HEK293 (cell line): ENCODE results near the gene ATP8A2.
"Not testable (repeated sequence)": the region's sequence is repeated elsewhere in the genome, so short reads cannot be mapped to it uniquely, and the experiment has no call there.

Source experiments
- CTCF ChIA-PET: fragments of 350-600 bp; formaldehyde crosslinking; extraction: SDS; loops from one replicate; lab custom pipeline; 2021; ENCODE audit warnings: antibody characterized with exemption; lab: Yijun Ruan, JAX
- POLR2A ChIA-PET: fragments of 300-600 bp; formaldehyde crosslinking; extraction: SDS; loops from one replicate; lab custom pipeline; 2020; ENCODE audit warnings: antibody characterized with exemption, inconsistent platforms; lab: Yijun Ruan, JAX
- H3K27ac ChIP-seq: fragments of 200-500 bp; sonication (Bioruptor generic); 2 replicates; pipeline ENCODE4 v1.5.1; 2014; ENCODE audit warnings: low read depth, low read length, control low read depth, inconsistent platforms; ENCODE audit errors: extremely low read depth
- H3K36me3 ChIP-seq, 2 experiments: fragments of 200-500 bp in 1 of 2; sonication (Bioruptor generic) in 1 of 2; 1 replicate in 1 of 2; 2 replicates in 1 of 2; pipeline ENCODE4 v1.5.1; 2014 to 2017; ENCODE audit warnings: inconsistent platforms in 2 of 2, low read length in 2 of 2; ENCODE audit not compliant: control insufficient read depth in 2 of 2, insufficient read depth in 1 of 2
- H3K4me1 ChIP-seq: fragments of 200-500 bp; sonication (Bioruptor generic); 2 replicates; pipeline ENCODE4 v1.5.1; 2014; ENCODE audit warnings: mild to moderate bottlenecking, low read length, inconsistent platforms; ENCODE audit not compliant: control insufficient read depth, insufficient read depth
- H3K4me3 ChIP-seq: 2 replicates; pipeline ENCODE4 v1.5.1; 2011; ENCODE audit warnings: low read depth, mild to moderate bottlenecking, control low read depth, low read length, moderate library complexity
- H3K9me3 ChIP-seq: fragments of 200-500 bp; sonication (Bioruptor generic); 2 replicates; pipeline ENCODE4 v1.5.1; 2014; ENCODE audit warnings: low read depth, low read length, inconsistent platforms; ENCODE audit not compliant: control insufficient read depth, insufficient read depth
- EGR2 ChIP-seq: fragments of 450-650 bp; formaldehyde crosslinking; IDR thresholded peaks from 2 replicates; pipeline ENCODE4 v1.5.1; 2016; ENCODE audit warnings: low read depth, missing biosample characterization, missing genetic modification characterization
- ELK4 ChIP-seq: IDR thresholded peaks from 2 replicates; pipeline ENCODE4 v1.6.1; 2011; ENCODE audit warnings: mild to moderate bottlenecking, low read depth, low read length, borderline replicate concordance
- MEIS1 ChIP-seq: sonication (generic); formaldehyde crosslinking; IDR thresholded peaks from 2 replicates; pipeline ENCODE4 v1.8.1; 2022; ENCODE audit warnings: missing genetic modification reagents, mild to moderate bottlenecking, borderline replicate concordance
- PBX3 ChIP-seq: sonication (generic); formaldehyde crosslinking; IDR thresholded peaks from 2 replicates; pipeline ENCODE4 v1.8.1; 2022; ENCODE audit warnings: mild to moderate bottlenecking, moderate library complexity, missing genetic modification reagents
- PRDM6 ChIP-seq: fragments of 450-650 bp; formaldehyde crosslinking; IDR thresholded peaks from 2 replicates; pipeline ENCODE4 v1.5.1; 2017; ENCODE audit warnings: missing biosample characterization, missing genetic modification characterization
- REPIN1 ChIP-seq: fragments of 450-650 bp; formaldehyde crosslinking; IDR thresholded peaks from 2 replicates; pipeline ENCODE4 v1.5.1; 2017; ENCODE audit warnings: missing biosample characterization, missing genetic modification characterization, low read depth
- ZEB2 ChIP-seq: fragments of 450-650 bp; formaldehyde crosslinking; IDR thresholded peaks from 2 replicates; pipeline ENCODE4 v1.5.1; 2016; ENCODE audit warnings: missing biosample characterization, missing genetic modification characterization
- ZNF146 ChIP-seq: fragments of 450-650 bp; formaldehyde crosslinking; IDR thresholded peaks from 2 replicates; pipeline ENCODE4 v1.5.1; 2016; ENCODE audit warnings: missing biosample characterization, missing genetic modification characterization
- ZNF416 ChIP-seq: fragments of 450-650 bp; formaldehyde crosslinking; IDR thresholded peaks from 2 replicates; pipeline ENCODE4 v1.5.1; 2016; ENCODE audit warnings: missing biosample characterization, missing genetic modification characterization
- ZNF626 ChIP-seq: fragments of 450-650 bp; sonication (Bioruptor Pico); formaldehyde crosslinking; IDR thresholded peaks from 2 replicates; pipeline ENCODE4 v1.5.1; 2018; ENCODE audit warnings: missing biosample characterization, missing genetic modification characterization, inconsistent platforms
- ZNF645 ChIP-seq: fragments of 450-650 bp; formaldehyde crosslinking; IDR thresholded peaks from 2 replicates; pipeline ENCODE4; 2016; ENCODE audit warnings: missing biosample characterization, missing genetic modification characterization
- ZNF704 ChIP-seq: fragments of 450-650 bp; formaldehyde crosslinking; IDR thresholded peaks from 2 replicates; pipeline ENCODE4 v1.5.1; 2016; ENCODE audit warnings: missing biosample characterization, missing genetic modification characterization
- ZNF76 ChIP-seq: fragments of 450-650 bp; formaldehyde crosslinking; IDR thresholded peaks from 2 replicates; pipeline ENCODE4; 2016; ENCODE audit warnings: low read depth, missing biosample characterization, missing genetic modification characterization, borderline replicate concordance
- ZNF830 ChIP-seq: fragments of 450-650 bp; IDR thresholded peaks from 2 replicates; pipeline ENCODE4 v1.5.0; 2018; ENCODE audit warnings: missing biosample characterization, missing genetic modification characterization, low read depth, mild to moderate bottlenecking, moderate library complexity
- ZNF837 ChIP-seq: fragments of 450-650 bp; formaldehyde crosslinking; IDR thresholded peaks from 2 replicates; pipeline ENCODE4 v1.5.1; 2016; ENCODE audit warnings: missing biosample characterization, missing genetic modification characterization
- ZSCAN23 ChIP-seq: fragments of 450-650 bp; formaldehyde crosslinking; IDR thresholded peaks from 2 replicates; pipeline ENCODE4 v1.5.1; 2016; ENCODE audit warnings: missing biosample characterization, missing genetic modification characterization
- ZSCAN5A ChIP-seq: fragments of 450-650 bp; formaldehyde crosslinking; IDR thresholded peaks from 2 replicates; pipeline ENCODE4 v1.5.1; 2016; ENCODE audit warnings: missing biosample characterization, missing genetic modification characterization

ATP8A2 gene

GRCh38 chr13:25784119-25784518 is 412.3 kb downstream of the ATP8A2 start (continued):
- no peak for TF ChIP-seq EGR2 (tag by site-specific recombination)

- H3K9me3 ChIP-seq, H3K4me3 ChIP-seq, CTCF ChIA-PET, POLR2A ChIA-PET, H3K4me1 ChIP-seq, H3K27ac ChIP-seq, H3K36me3 ChIP-seq: not testable (repeated sequence)
These were observed 418.4 kb downstream of the ATP8A2 start for GRCh38 chr13:25790137-25790536.

GRCh38 chr13:25795277-25795676 is 423.5 kb downstream of the ATP8A2 start:
- CTCF ChIA-PET = interaction anchor here (0.7 kb wide), 2 partner anchors 9 to 280 kb away, joined by 3 read pairs; no protein-coding TSS in a partner anchor
- H3K4me1 ChIP-seq = no peaks in the 10 kb centered on the region
- TF ChIP-seq ZNF76 (tag by site-specific recombination) (no peak), ZSCAN23 (tag by site-specific recombination) (no peak), MEIS1 (CRISPR knock-in tag) (no peak), ZSCAN5A (tag by site-specific recombination) (no peak), REPIN1 (tag by site-specific recombination) (no peak), ELK4 (no peak), ZNF146 (tag by site-specific recombination) (no peak), ZNF830 (tag by site-specific recombination) (no peak), ZNF837 (tag by site-specific recombination) (no peak), ZNF626 (tag by site-specific recombination) (no peak), ZNF416 (tag by site-specific recombination) (no peak), ZEB2 (tag by site-specific recombination) (no peak), ZNF704 (tag by site-specific recombination) (no peak), ZNF645 (tag by site-specific recombination) (no peak), PBX3 (CRISPR knock-in tag) (no peak), PRDM6 (no peak)
- POLR2A ChIA-PET = interaction anchor here (0.7 kb wide), 1 partner anchor 167 kb away, joined by 3 read pairs; no protein-coding TSS in a partner anchor
- no peak overlapping the region for H3K27ac ChIP-seq
- no peaks in the 10 kb centered on the region for H3K9me3 ChIP-seq
- H3K36me3 ChIP-seq = no peaks in the 10 kb centered on the region
- H3K4me3 ChIP-seq = no peak overlapping the region
